Uterus (tissue), 2 donors: ENCODE data around the gene CACNA2D4.

Source experiments
- CTCF ChIP-seq, 4 experiments: fragments of 200-600 bp in 2 of 4; fragments of 450-650 bp in 2 of 4; sonication (generic) in 2 of 4; IDR thresholded peaks; one replicate each; pipeline ENCODE4 v1.5.1; 2016 to 2019; ENCODE audit warnings: antibody characterized with exemption in 4 of 4, mild to moderate bottlenecking in 2 of 4, moderate library complexity in 1 of 4
- POLR2A ChIP-seq, 2 donors: fragments of 450-650 bp; IDR thresholded peaks; one replicate each; pipeline ENCODE4 v1.6.1; 2016; ENCODE audit warnings: antibody characterized with exemption in 2 of 2, mild to moderate bottlenecking in 1 of 2, moderate library complexity in 1 of 2

DNA sequence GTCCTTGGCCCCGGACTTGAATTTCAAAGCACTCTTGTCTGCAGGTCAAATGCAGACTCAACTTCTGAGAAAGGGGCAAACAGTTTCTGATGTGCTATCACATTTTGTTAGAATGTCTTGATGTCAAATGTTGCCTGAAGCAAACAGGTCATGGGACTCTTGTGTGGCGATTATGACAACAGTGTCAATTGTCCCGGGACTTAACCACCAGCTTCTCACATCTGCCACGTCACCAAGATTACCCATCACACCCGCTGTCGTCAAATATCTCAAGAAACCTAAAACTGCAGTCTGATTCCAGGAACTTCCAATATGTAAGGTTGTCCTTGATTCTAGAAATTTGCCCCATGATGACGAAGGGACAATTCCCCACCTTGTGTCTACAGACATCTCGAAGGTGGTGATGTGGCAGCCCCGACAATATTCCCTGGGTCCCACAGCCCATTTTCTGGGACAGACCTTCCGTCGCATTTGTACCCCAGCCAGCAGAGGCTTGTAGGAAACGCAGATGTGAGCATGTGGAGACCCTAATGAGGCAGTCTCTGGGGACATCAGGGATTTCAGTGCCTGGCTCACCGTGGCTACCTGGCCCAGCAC lies 76.8 kb downstream of the CACNA2D4 start:
- TF ChIP-seq CTCF (IDR thresholded peaks at IDR 0.05) (no peak), POLR2A (IDR thresholded peaks at IDR 0.05) (no peak)
